GM21360 (cell line): ENCODE measurements around the gene OMG.
"Not testable (repeated sequence)": the region's sequence is repeated elsewhere in the genome, so short reads cannot be mapped to it uniquely, and the experiment has no call there.

ENCODE experiments used
- ATAC-seq: cut with Tn5 transposase; IDR thresholded peaks from one replicate; pipeline ENCODE4 v1.9.1; 2021; ENCODE audit warnings: mild to moderate bottlenecking, moderate library complexity; ENCODE audit not compliant: unreplicated experiment

The OMG gene

GRCh38 chr17:31308372-31309334, 11.6 kb upstream of the OMG start:
- no peak for ATAC-seq

- no peak for ATAC-seq
Measured at GRCh38 chr17:31307640-31308039, 10.6 kb upstream of the OMG start.

GRCh38 chr17:31299624-31300023, 2.6 kb upstream of the OMG start:
- no peak for ATAC-seq

GRCh38 chr17:31296142-31296541, 897 bp downstream of the OMG start:
- ATAC-seq: no peak

GRCh38 chr17:31295489-31295871, 1.6 kb downstream of the OMG start:
- ATAC-seq: no peak

- no peak for ATAC-seq
Measured at GRCh38 chr17:31294820-31295488, 2.1 kb downstream of the OMG start.

- no peak for ATAC-seq
Measured at GRCh38 chr17:31294231-31294630, 2.8 kb downstream of the OMG start.

GRCh38 chr17:31293581-31293980, 3.5 kb downstream of the OMG start:
- ATAC-seq: no peak

- no peak for ATAC-seq
Measured at GRCh38 chr17:31291820-31292219, 5.2 kb downstream of the OMG start.

GRCh38 chr17:31289790-31290189, 7.2 kb downstream of the OMG start:
- ATAC-seq: no peak

- not testable (repeated sequence) for ATAC-seq
Measured at GRCh38 chr17:31287932-31288331, 9.1 kb downstream of the OMG start.

- ATAC-seq: no peak
Measured at GRCh38 chr17:31286587-31286986, 10.5 kb downstream of the OMG start.

- no peak for ATAC-seq
Measured at GRCh38 chr17:31283841-31284240, 13.2 kb downstream of the OMG start.

- ATAC-seq: no peak
Measured at GRCh38 chr17:31281061-31281460, 16.0 kb downstream of the OMG start.

- ATAC-seq: no peak
Measured at GRCh38 chr17:31279401-31279800, 17.6 kb downstream of the OMG start.

- no peak for ATAC-seq
Measured at GRCh38 chr17:31275116-31275515, 21.9 kb downstream of the OMG start.

- ATAC-seq: no peak
Measured at GRCh38 chr17:31274252-31274651, 22.8 kb downstream of the OMG start.

- no peak for ATAC-seq
Measured at GRCh38 chr17:31273516-31273915, 23.5 kb downstream of the OMG start.

- ATAC-seq: no peak
Measured at GRCh38 chr17:31272803-31273202, 24.2 kb downstream of the OMG start.

- ATAC-seq: no peak
Measured at GRCh38 chr17:31272236-31272635, 24.8 kb downstream of the OMG start.

- no peak for ATAC-seq
Measured at GRCh38 chr17:31269578-31269983, 27.5 kb downstream of the OMG start.

- no peak for ATAC-seq
Measured at GRCh38 chr17:31269036-31269577, 27.9 kb downstream of the OMG start.
